Forelimb muscle (tissue), 1 donor: ENCODE measurements around the gene ANKRD9. TPM values are rescaled to one million over a fixed set of nuclear protein-coding genes. Genes with fewer than 3 reads are reported as not detected.

Experiments used
- DNase-seq: peaks from one replicate; pipeline ENCODE4 v3.0.0-alpha.2; 2013; ENCODE audit warnings: low read depth
- polyA plus RNA-seq: library from polyadenylated mRNA; unstranded; fragments of 120-200 nt; gene quantifications from one replicate; pipeline ENCODE4 v1.2.1, GENCODE V29; 2013; ENCODE audit not compliant: insufficient read length

Gene ANKRD9
- polyA plus RNA-seq, 1 donor: 26.4 TPM

- no peak for DNase-seq
Observed at GRCh38 chr14:102513899-102514772, 4.6 kb upstream of the ANKRD9 start.

- no peak for DNase-seq
Observed at GRCh38 chr14:102512793-102513300, 3.3 kb upstream of the ANKRD9 start.

- no peak for DNase-seq
Observed at GRCh38 chr14:102511538-102511937, 2.0 kb upstream of the ANKRD9 start.

GRCh38 chr14:102510616-102511520 lies 1.3 kb upstream of the ANKRD9 start:
- DNase-seq: no peak

- no peak for DNase-seq
Observed at GRCh38 chr14:102508774-102509745, 516 bp downstream of the ANKRD9 start.

GRCh38 chr14:102508410-102508773 lies 1.2 kb downstream of the ANKRD9 start:
- DNase-seq: no peak

- DNase-seq: no peak
Observed at GRCh38 chr14:102507857-102508312, 1.7 kb downstream of the ANKRD9 start.

- no peak for DNase-seq
Observed at GRCh38 chr14:102507081-102507856, 2.3 kb downstream of the ANKRD9 start.

GRCh38 chr14:102506626-102506925 lies 3.0 kb downstream of the ANKRD9 start:
- DNase-seq: no peak

- no peak for DNase-seq
Observed at GRCh38 chr14:102505775-102506625, 3.6 kb downstream of the ANKRD9 start.

- no peak for DNase-seq
Observed at GRCh38 chr14:102505000-102505619, 4.5 kb downstream of the ANKRD9 start.

GRCh38 chr14:102504328-102504999 lies 5.1 kb downstream of the ANKRD9 start:
- DNase-seq: no peak

GRCh38 chr14:102503641-102504327 lies 5.8 kb downstream of the ANKRD9 start:
- no peak for DNase-seq

GRCh38 chr14:102502571-102502970 lies 7.0 kb downstream of the ANKRD9 start:
- no peak for DNase-seq

GRCh38 chr14:102501751-102502315 lies 7.7 kb downstream of the ANKRD9 start:
- DNase-seq: no peak

GRCh38 chr14:102500713-102501112 lies 8.9 kb downstream of the ANKRD9 start:
- no peak for DNase-seq

GRCh38 chr14:102500158-102500662 lies 9.4 kb downstream of the ANKRD9 start:
- peak; percentile 49 for DNase-seq
